DMS 273 treated with DMSO at 0.1 percent for 48 hours (cell line): ENCODE results near the gene ANKS3.

Experiments
- DNase-seq: peaks from one replicate; lab custom pipeline; 2025; lab: John Stamatoyannopoulos, UW

Gene ANKS3, protein sequence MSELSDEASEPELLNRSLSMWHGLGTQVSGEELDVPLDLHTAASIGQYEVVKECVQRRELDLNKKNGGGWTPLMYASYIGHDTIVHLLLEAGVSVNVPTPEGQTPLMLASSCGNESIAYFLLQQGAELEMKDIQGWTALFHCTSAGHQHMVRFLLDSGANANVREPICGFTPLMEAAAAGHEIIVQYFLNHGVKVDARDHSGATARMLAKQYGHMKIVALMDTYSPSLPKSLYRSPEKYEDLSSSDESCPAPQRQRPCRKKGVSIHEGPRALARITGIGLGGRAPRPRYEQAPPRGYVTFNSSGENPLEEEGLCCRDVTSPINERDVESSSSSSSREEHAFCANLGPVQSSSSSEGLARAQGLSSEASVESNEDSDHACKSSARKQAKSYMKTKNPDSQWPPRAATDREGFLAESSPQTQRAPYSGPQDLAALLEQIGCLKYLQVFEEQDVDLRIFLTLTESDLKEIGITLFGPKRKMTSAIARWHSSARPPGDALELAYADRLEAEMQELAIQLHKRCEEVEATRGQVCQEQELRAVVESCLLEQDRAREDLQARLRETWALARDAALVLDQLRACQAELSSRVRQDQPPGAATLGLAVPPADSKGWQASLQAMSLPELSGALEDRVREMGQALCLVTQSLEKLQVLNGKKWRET

DNA sequence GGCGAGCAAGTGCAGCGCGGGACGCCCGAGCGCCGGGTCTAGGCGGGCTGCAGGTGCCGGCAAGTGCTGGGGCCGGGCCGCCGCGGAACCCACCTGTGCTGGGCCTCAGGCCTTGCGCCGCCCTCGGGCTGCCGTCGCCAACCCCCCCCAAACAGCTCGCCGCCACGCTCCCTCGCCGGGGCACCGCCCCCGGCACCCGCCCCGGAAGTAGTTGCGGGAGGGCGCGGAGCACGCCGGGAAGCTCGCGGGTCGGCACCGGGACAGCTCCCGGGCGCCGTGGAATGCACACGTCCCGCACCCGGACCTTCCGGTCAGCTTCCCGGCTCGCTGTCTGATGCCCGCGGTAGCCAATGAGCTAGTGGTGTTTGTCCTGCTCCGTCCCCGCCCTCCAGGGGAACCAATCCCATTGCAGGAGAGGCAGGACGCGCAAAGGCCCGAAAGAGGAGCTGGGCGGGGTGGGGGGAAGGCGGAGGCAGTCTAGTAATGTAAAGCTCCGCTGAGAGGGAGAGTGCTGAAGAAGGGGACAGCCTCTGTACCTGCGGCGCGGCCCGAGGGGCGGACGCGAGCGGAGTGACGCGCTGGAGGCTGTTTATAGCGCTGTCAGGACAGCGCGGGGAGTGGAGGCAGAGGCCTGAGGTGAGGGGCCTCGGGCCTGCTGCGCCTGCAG, at the start of gene ANKS3, which contains the start of gene DNAAF8:
ANKS3 (minus strand) TSS at position 209 of the 667 bp plus-strand sequence. CDS start 4,122 bp downstream, outside the sequence.
DNAAF8 (plus strand) TSS at position 475 of the 667 bp plus-strand sequence. CDS start 1,978 bp downstream, outside the sequence.
- DNase-seq: peak; percentile 93

DNA sequence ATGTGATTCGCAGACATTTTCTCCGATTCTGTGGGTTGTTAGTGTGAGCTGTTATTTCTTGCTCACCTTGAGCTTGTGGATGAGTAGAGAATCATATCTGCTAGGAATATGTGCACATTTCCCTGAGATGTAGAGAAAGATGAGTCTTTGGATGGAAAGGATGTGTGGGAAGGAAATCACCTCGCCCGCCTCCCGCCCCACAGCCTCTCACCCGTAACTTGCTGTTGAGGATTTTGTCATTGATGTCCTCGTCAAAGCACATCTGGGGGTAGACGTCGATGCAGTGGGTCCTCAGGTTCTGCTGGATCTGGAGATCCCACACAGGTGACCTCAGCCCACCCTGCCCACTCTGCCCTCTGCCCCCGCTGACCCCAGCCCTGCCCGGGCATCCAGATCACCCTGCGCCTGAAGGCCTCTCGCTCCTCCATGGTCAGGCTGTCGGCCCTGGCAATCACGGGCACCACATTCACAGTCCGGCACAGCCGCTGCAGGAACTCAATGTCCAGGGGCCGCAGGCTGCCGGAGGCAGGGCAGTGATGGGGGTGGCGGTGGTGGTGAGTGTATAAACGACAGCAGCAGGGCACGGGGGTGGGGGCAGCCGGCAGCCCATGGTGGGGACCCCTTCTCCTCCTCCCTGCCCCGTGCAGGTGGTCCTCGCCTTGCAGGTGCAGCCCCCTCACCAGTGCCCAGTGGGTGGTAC, 49.3 kb upstream of the ANKS3 start:
- DNase-seq: no peak

DNA sequence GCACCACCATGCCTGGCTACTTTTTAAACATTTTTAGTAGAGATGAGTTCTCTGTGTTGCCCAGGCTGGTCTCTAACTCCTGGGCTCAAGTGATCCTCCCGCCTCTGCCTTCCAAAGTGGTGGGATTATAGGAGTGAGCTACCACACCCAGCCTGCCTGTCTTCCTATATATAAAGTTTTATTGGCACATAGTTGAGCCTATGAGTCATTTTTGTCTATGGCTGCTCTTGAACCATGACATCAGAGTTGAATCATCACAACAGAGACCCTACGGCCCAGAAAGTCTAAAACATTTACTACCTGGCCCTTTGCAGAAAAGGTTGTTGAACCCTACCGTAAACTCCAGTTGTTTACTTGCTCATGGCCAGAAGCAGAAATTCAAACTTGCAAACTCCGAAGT, 46.2 kb upstream of the ANKS3 start:
- no peak for DNase-seq

DNA sequence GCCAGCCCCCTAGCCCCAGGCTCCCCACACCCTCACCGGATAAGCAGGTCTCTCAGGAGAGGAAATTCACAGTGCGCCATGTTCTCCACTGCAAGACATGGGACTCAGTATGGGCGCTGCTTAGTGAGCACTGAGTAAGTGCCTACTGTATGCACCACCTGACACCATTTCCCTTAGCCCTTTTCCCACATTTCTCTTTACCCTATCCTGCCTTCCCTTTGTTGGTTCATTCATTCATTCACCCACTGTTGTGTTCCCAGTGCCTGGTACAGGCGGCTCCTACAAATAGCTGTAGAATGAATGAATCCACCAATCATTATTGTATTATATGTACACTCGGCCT, 44.0 kb upstream of the ANKS3 start:
- no peak for DNase-seq

DNA sequence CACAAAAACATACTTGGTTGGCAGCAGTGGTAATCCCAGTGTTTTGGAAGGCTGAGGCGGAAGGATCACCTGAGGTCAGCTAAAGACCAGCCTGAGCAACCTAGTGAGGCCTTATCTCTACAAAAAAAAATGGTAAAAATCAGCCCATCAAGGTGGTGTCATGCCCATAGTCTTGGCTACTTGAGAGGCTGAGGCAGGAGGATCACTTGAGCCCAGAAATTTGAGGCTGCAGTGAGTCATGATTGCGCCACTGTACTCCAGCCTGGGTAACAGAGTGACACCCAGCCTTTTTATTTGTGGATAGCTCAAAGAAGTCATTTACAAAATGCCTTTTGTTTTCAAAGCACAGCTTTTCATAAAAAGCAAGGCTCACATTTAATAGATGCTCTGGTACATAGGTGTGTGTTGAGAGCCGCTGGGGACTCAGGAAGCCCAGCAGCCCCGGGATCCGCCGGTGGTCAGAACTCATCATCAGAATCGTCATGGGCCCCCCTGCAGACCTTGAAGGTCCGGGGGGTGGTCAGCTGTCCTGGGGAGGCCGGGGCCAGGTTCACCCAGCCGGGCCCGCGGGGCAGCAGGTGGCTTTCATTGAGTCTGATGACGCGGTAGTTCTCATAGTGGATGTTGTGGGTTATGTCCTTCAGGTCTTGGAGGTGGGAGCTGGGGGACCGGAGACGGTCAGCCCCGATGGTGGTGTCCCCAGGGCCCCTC, 43.4 kb upstream of the ANKS3 start:
- no peak for DNase-seq

DNA sequence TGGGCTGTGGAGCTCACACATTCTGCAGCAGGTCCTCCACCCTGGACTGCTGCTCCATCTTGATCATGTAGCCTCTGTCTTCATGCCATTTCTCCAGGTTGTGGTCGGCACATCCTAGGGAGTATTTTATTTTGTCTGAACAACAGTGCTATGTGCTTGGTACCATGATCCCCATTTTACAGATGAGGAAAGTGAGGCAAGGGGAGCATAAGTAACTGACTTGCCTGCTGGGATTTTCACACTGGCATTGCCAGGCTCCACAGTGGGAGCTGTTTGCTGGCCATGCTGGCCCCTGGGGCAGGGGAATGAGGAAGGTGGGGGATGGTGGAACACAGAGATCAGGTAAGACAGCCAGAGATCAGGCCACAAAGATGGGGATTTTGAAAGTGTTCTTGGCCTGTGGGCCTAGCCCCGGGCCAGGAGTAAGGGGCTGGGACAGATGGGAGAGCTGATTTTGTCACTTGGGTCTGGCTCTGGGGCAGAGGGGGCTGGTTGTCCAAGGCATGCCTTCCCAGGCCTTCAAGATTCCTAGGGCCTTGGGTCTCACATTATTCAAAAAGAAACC, 42.2 kb upstream of the ANKS3 start:
- no peak for DNase-seq

DNA sequence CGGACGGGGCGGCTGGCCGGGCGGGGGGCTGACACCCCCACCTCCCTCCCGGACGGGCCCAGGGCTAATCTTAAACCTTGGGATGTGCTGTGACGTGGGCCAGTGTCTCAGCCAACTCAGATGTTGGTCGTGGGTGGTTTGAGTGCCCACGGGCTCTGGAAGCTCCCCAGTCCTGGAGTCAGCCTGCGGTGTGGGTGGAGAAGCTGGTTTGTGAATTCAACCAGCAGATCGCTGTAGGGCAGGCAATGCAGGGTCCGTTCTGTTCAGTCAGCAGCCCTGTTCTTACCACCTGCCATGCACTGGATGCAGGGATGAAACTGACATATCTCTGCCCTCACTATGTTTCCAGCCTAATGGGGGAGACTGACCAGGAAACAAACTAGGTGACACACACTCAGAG, 40.9 kb upstream of the ANKS3 start:
- no peak for DNase-seq

DNA sequence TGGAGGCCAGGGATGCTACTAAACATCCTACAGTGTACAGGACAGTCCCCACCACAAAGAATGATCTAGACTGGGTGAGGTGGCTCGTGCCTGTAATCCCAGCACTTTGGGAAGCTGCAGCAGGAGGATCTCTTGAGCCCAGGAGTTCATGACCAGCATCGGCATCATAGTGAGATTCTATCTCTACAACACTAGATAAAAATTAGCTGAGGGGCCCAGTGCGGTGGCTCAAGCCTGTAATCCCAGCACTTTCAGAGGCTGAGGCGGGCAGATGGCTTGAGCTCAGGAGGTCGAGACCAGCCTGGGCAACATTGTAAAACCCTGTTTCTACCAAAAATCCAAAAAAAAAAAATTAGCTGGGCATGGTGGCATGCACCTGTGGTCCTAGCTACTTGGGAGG, 38.3 kb upstream of the ANKS3 start:
- no peak for DNase-seq

DNA sequence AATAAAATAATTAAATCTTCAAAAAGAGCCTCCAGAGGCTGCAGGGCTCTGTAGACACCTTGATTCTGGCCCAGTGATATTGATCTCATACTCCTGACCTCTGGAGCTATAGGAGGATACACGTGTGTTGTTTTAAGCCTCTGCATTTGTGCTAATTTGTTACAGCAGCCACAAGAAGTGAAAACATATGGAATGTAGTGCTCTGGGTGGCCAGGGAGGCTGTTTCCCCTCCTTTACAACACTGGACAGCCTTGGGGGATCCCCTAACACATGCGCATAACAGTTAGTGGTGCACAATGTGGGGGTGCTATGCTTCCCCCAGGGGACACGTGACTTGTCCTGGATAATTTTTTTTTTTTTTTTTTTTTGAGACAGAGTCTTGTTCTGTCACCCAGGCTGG, 37.6 kb upstream of the ANKS3 start:
- DNase-seq: no peak

DNA sequence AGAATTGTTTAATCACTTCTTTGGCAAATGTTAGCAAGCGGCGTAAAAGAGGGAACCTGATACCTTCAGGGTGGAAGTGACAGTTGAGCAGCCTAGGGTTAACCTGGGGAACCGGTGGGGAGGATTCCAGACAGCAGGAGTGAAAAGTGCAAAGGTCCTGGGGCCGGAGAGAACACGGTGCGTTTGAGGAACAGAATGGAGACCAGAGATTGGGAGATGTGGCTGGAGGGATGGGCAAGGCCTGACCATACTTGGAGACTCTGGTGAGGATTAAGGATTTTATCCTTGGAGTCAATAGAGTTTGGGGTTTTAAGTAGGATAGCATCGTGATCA, 35.2 kb upstream of the ANKS3 start:
- no peak for DNase-seq

DNA sequence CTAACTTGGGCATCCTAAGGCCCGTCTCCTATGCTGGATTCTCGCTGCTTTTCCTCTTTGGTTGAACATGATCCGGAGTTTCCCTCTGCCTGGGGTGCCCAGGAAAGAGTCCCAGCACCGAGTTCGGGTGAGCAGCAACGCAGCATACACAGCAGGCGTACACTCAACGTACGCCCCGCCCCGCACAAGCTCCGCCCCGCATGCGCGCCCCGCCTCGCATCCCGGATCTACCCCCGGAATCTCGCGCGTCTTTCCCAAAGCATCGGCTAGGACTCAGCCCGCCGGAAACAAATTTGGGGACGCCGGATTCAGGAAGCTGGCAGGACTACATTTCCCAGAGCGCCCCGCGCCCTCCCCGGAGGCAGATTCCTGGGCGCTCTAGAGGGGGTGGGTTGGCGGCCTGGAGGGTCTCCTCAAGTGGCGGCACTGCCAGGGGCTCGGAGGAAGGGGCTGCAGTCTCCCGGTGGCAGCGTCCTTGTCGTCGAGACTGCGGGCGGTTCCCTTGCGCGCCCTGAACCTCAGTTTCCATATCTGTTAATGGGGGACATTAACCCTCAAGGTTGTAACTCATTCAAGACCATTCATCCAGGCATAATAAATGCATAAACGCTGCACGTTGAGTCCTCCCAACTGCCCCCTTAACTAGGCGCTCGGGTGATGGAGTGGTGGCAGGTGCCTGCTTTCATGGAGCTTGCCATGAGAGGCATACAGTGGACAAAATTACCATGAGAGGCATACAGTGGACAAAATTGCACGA, 34.7 kb upstream of the ANKS3 start:
- peak; percentile 89 for DNase-seq

DNA sequence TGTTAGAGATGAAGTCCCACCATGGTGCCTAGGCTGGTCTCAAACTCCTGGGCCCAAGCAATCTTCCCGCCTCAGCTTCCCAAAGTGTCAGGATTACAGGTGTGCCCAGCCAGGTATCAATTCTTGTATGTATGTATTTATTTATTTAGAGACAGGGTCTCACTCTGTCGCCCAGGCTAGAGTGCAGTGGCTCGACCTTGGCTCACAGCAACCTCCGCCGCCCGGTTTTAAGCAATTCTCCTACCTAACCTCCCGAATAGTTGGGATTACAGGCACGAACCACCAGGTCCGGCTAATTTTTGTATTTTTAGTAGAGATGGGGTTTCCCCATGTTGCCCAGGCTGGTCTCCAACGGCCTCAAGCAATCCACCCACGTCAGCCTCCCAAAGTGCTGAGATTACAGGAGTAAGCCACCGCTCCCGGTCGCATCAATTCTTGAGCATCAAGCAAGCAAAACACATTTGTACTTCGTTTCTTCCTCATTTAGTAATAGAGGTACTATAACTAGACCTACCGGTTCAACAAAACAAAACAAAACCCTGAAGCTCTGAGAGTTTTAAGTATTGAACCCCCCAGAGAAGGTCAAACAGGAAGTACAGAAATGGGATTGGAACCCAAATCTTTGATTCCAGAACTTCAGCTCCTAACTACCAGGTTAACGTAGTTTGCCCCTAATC, 33.9 kb upstream of the ANKS3 start:
- no peak for DNase-seq

DNA sequence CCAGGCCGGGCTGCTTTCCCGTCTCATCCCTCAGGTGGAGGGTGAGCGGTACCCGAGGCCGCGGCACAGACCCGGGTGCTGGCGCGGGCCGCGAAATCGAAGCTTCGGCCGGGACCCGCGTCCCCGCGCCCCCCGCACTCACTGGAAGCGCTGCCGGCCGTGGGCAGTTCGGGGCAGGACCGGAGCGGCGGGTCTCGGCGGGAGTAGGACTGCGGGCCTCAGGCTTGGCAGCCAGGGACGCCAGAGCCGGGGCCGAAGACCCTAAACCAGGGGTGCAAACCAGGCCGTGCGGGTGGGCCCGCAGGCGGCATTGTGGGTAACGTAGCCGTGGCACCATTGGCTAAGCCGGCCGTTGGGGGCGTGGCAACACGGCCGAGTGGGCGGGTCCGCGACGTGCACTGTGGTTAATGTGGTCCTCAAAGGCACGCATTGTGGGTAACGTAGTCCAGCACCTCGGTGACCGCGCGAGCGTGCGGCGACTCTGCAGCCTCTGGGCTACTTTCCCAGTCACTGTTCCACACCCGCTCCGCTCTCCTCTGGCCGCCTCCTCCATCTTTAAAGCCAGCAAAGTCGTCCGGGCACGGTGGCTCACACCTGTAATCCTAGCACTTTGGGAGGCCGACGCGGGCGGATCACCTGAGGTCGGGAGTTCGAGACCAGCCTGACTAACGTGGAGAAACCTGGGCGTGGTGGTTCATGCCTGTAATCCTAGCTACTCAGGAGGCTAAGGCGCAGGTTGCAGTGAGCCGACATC, 33.0 kb upstream of the ANKS3 start, which contains the start of gene ZNF500:
ZNF500 (minus strand) TSS at position 288 of the 754 bp plus-strand sequence. CDS start 1,184 bp downstream, outside the sequence.
- DNase-seq: peak; percentile 91

DNA sequence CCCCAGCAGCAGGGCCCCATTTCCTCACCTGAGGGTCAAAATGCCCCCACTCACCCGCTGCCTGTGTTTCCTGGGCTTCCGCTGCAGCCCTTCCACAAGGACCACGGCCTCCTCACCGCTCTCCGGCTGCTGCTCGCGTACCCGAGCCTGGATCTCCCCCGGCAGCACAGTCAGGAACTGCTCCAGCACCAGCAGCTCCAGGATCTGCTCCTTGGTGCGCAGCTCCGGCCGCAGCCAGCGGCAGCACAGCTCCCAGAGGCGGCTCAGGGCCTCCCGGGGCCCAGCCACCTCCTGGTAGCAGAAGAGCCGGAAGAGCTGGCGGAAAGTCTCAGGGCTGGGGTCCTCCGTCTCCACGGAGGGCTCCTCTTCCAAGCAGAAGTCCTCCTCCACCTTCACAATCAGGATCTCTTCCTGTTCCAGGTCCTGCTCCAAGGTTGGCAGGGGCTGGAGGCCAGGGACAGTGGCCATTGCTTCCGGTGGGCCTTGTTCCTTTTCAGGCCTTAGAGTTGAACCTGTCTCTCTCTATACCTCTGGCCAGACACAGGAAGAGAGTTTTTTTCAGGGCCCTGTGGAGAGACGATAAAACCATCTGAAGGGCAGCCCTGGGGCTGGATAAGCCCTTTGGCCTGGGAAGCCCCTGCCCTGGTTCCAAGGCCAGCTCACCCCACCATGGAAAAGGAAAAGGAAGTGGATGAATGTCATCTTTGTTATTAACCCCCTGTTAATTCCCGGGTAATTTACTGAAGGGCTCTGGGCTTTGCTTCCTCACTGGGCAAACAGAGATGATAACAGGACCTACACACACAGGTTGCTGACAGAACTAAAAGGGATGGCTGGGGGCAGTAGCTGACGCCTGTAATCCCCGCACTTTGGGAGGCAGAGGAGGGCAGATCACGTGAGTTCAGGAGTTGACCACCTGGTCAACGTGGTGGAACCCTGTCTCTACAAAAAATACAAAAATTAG, 31.7 kb upstream of the ANKS3 start:
- DNase-seq: no peak

DNA sequence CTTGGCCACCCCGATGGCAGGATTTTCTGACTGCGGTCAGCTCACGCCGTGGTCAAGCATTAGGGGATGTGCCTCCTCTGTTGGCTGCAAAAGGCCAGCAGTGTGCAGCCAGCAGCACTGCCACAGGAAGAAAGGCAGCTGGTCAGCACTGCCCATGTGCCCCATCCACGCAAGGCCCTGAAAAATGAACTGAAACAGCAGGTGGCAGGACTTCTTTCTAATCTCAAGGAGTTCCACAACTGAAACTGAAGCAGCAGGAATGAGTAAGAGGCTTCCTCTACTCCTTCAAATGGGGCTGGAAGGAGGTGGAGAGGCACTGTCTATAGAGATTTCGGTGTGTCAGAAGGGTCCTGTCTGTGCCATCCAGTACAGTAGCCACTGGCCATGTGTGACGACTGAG, 29.7 kb upstream of the ANKS3 start:
- no peak for DNase-seq

DNA sequence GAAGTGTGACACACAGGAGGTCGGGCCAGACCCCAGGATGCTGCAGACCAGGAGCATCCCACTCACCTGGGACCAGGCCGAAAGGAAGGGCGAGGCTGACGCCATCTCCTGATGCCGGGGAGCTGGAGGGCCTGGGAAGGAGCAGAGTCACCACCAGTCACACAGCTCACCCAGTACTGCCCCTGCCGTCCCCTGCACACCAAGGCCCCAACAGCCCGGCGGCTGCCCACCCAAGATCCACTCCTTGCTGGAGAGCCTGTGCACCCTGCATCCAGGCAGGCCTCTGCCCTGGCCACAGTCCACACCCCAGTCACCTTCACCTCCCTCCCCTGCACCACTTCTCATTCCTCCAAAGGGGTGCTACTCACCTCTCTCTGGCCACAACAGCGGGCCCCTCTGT, 28.1 kb upstream of the ANKS3 start:
- no peak for DNase-seq

DNA sequence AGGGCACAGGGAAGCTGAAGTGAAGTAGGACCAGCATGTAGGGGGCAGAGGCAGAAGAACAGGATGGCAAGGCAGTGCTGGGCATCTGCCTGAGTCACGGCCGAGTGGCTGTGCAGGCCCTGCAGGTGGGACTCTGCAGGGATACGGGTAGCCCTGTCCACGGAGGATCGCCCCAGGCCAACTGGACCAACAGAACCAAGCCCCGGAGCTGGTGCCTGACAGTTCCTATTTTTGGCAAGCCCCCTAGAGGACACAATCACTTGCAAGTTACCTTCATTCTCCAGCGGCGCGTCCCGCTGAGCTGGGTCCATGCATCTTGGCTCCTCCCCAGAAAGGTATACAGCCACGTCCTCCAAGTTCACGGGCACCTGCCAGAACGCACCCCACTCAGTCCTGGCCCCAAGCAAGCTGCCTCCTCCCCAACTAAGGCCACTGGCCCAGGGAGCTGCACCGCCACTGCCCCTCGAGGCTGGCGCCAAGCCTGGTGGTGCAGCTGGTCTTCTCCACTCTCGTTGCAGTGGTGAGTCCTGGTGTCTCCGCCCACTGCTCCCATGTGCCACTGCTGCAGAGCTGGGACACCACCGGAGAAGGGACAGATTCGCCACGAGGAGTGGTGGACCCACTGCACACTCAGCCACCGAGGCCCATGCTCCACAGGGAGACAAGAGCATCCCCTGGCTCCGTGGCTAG, 26.3 kb upstream of the ANKS3 start:
- DNase-seq: no peak

DNA sequence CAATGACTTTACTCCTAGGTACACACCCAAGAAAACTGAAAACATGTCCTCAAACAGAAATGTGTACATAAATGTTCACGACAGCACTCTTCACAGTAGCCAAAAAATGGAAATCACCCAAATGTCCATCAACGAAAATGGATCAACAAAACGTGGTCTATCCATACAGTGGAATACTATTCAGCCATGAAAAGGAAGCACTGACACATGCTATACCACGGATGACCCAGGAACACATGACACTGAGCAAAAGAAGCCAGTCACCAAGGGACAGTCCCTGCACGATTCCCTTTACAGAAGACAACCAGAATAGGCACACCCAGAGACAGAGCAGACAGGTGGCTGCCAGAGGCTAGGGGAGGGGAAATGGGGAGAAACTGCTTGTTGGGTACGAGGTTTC, 21.6 kb upstream of the ANKS3 start:
- DNase-seq: no peak
